MM.1S (cell line): ENCODE results near the gene C2CD2.
"Not testable (repeated sequence)": the region's sequence is repeated elsewhere in the genome, so short reads cannot be mapped to it uniquely, and the experiment has no call there.

Experiments used
- DNase-seq: peaks from one replicate; pipeline ENCODE4 v3.0.0-alpha.2; 2015
- H2AFZ ChIP-seq: fragments of 300-600 bp; sonication (generic); 2 replicates; pipeline ENCODE4 v1.6.0; 2016; ENCODE audit warnings: antibody characterized with exemption, low read length
- H3F3A ChIP-seq: fragments of 300-600 bp; sonication (generic); 2 replicates; pipeline ENCODE4 v1.6.1; 2016; ENCODE audit warnings: mild to moderate bottlenecking, antibody characterized with exemption, low read length, moderate library complexity, mixed read lengths; ENCODE audit not compliant: insufficient read depth
- H3K27ac ChIP-seq: fragments of 300-600 bp; sonication (generic); 2 replicates; pipeline ENCODE4 v1.5.1; 2016; ENCODE audit warnings: mild to moderate bottlenecking, low read length
- H3K27me3 ChIP-seq: fragments of 300-600 bp; sonication (generic); replicated peaks from 2 replicates; pipeline ENCODE4 v1.6.0; 2016; ENCODE audit warnings: low read length; ENCODE audit not compliant: insufficient read depth
- H3K36me3 ChIP-seq: fragments of 300-600 bp; sonication (generic); replicated peaks from 2 replicates; pipeline ENCODE4 v1.6.1; 2016; ENCODE audit warnings: mild to moderate bottlenecking, low read length, mixed read lengths; ENCODE audit not compliant: insufficient read depth
- H3K4me1 ChIP-seq: fragments of 300-600 bp; sonication (generic); 2 replicates; pipeline ENCODE4 v1.6.1; 2016; ENCODE audit warnings: low read length, mixed read lengths
- H3K4me2 ChIP-seq: fragments of 300-600 bp; sonication (generic); 2 replicates; pipeline ENCODE4 v1.6.0; 2016; ENCODE audit warnings: low read depth, low read length
- H3K4me3 ChIP-seq: fragments of 300-600 bp; sonication (generic); 2 replicates; pipeline ENCODE4 v1.5.1; 2016; ENCODE audit warnings: low read length, mixed read lengths
- H3K79me2 ChIP-seq: fragments of 300-600 bp; sonication (generic); 2 replicates; pipeline ENCODE4 v1.6.1; 2016; ENCODE audit warnings: mixed run types, low read length, mixed read lengths
- H3K9ac ChIP-seq: fragments of 300-600 bp; sonication (generic); 2 replicates; pipeline ENCODE4 v1.6.1; 2016; ENCODE audit warnings: low read length, mixed read lengths
- H3K9me2 ChIP-seq: fragments of 300-600 bp; sonication (generic); replicated peaks from 2 replicates; pipeline ENCODE4 v1.6.1; 2016; ENCODE audit warnings: mild to moderate bottlenecking, low read length, mixed read lengths; ENCODE audit not compliant: insufficient read depth
- H3K9me3 ChIP-seq: fragments of 300-600 bp; sonication (generic); replicated peaks from 2 replicates; pipeline ENCODE4 v1.6.1; 2016; ENCODE audit warnings: mild to moderate bottlenecking, low read length, mixed read lengths; ENCODE audit not compliant: insufficient read depth
- H4K20me1 ChIP-seq: fragments of 300-600 bp; sonication (generic); 2 replicates; pipeline ENCODE4 v1.6.1; 2016; ENCODE audit warnings: mild to moderate bottlenecking, low read length, moderate library complexity, mixed read lengths; ENCODE audit not compliant: insufficient read depth
- CTCF ChIP-seq: fragments of 300-600 bp; sonication (generic); IDR thresholded peaks from 2 replicates; pipeline ENCODE4 v1.5.1; 2016; ENCODE audit warnings: antibody characterized with exemption, low read length, mixed read lengths
- EZH2 ChIP-seq: fragments of 300-600 bp; sonication (generic); optimal IDR thresholded peaks from 2 replicates; pipeline ENCODE3; 2017; ENCODE audit warnings: low read depth, mild to moderate bottlenecking, antibody characterized with exemption, low read length, mixed read lengths
- EZH2phosphoT487 ChIP-seq: fragments of 300-600 bp; sonication (generic); IDR thresholded peaks from 2 replicates; pipeline ENCODE4 v1.6.1; 2018; ENCODE audit warnings: antibody characterized with exemption, low read length

Gene C2CD2

GRCh38 chr21:41952568-41953248, 1.1 kb downstream of the C2CD2 start:
- TF ChIP-seq EZH2phosphoT487 (no peak), CTCF (no peak), EZH2 (no peak)
- Histone ChIP-seq H4K20me1 (no peaks in the 10 kb centered on the region), H3K4me3 (peak overlapping the region; percentile 50), H3K9me3 (no peaks in the 10 kb centered on the region), H3K27ac (no peak overlapping the region), H3K79me2 (no peaks in the 10 kb centered on the region), H3K9ac (no peak overlapping the region), H3K4me1 (no peaks in the 10 kb centered on the region), H3K4me2 (peak overlapping the region; percentile 69; the same call in 1 of the 2 replicates), H3K27me3 (no peaks in the 10 kb centered on the region), H3K9me2 (no peaks in the 10 kb centered on the region), H3F3A (no peaks in the 10 kb centered on the region), H3K36me3 (no peaks in the 10 kb centered on the region), H2AFZ (no peak overlapping the region)
- DNase-seq: no peak

- Histone ChIP-seq H3K4me1 (no peaks in the 10 kb centered on the region), H3K9me2 (no peaks in the 10 kb centered on the region), H3K36me3 (no peaks in the 10 kb centered on the region), H3K9me3 (no peaks in the 10 kb centered on the region), H3K4me2 (no peak overlapping the region), H3K27ac (no peak overlapping the region), H3K4me3 (no peak overlapping the region), H3F3A (no peaks in the 10 kb centered on the region), H3K27me3 (no peaks in the 10 kb centered on the region), H2AFZ (no peak overlapping the region), H3K9ac (no peak overlapping the region), H3K79me2 (no peaks in the 10 kb centered on the region), H4K20me1 (no peaks in the 10 kb centered on the region)
- DNase-seq: no peak
- TF ChIP-seq EZH2phosphoT487: no peak
- no peak for TF ChIP-seq EZH2
- no peak for TF ChIP-seq CTCF
Observed at GRCh38 chr21:41951876-41952567, 1.8 kb downstream of the C2CD2 start.

- Histone ChIP-seq H3K9me2 (no peaks in the 10 kb centered on the region), H3K4me2 (no peak overlapping the region), H3K9me3 (no peaks in the 10 kb centered on the region), H3K4me3 (no peak overlapping the region), H3F3A (no peaks in the 10 kb centered on the region), H4K20me1 (no peaks in the 10 kb centered on the region), H3K9ac (no peak overlapping the region), H3K4me1 (no peaks in the 10 kb centered on the region), H3K36me3 (no peaks in the 10 kb centered on the region), H3K27me3 (no peaks in the 10 kb centered on the region), H3K79me2 (no peaks in the 10 kb centered on the region), H2AFZ (no peak overlapping the region), H3K27ac (no peak overlapping the region)
- TF ChIP-seq CTCF (no peak), EZH2phosphoT487 (no peak)
- no peak for DNase-seq
Observed at GRCh38 chr21:41950941-41951351, 2.9 kb downstream of the C2CD2 start.

GRCh38 chr21:41949631-41950030, 4.2 kb downstream of the C2CD2 start:
- H3K9ac ChIP-seq, DNase-seq, H3K4me1 ChIP-seq, H3K9me3 ChIP-seq, H3F3A ChIP-seq, H3K4me3 ChIP-seq, H3K4me2 ChIP-seq, H3K79me2 ChIP-seq, H3K9me2 ChIP-seq, H4K20me1 ChIP-seq, H3K27ac ChIP-seq, H2AFZ ChIP-seq, H3K27me3 ChIP-seq, H3K36me3 ChIP-seq: not testable (repeated sequence)
